Measurements from ENCODE around the gene CYP26B1. TPM values are rescaled to one million over a fixed set of nuclear protein-coding genes. Genes with fewer than 3 reads are reported as not detected.

Gene CYP26B1
- total RNA-seq, 1 donor from 2014 or later: 1.1 TPM

DNA sequence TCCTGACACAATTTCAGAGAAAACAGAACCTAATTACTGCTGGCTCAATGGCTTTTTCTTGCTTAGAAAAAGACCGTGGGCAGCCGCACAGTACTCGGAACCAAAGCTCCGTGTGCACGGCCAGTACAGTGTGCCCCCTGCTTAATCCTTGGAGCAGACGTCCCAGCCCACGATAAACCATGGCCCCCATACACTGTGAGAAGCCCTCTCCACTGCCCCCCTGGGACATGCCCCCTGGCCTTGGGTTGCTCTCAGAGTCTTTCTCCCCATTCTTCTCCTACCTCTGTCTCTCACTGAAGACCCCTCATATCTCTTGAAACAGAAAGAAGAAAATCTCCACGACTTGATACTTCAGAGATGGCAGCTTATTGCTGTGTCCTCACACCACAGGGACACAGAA, 44.0 kb downstream of the CYP26B1 start:
- DNase-seq (ENCODE audit: low read depth): no peak
- H3K36me3 ChIP-seq (ENCODE audit: control insufficient read depth, insufficient read depth, low read length): no peaks in the 10 kb centered on the region
- no peak overlapping the region for H3K4me3 ChIP-seq (ENCODE audit: low read depth, low read length)
- no peaks in the 10 kb centered on the region for H3K27me3 ChIP-seq (ENCODE audit: control insufficient read depth, insufficient read depth, low read length)
- TF ChIP-seq, protein P1, sequence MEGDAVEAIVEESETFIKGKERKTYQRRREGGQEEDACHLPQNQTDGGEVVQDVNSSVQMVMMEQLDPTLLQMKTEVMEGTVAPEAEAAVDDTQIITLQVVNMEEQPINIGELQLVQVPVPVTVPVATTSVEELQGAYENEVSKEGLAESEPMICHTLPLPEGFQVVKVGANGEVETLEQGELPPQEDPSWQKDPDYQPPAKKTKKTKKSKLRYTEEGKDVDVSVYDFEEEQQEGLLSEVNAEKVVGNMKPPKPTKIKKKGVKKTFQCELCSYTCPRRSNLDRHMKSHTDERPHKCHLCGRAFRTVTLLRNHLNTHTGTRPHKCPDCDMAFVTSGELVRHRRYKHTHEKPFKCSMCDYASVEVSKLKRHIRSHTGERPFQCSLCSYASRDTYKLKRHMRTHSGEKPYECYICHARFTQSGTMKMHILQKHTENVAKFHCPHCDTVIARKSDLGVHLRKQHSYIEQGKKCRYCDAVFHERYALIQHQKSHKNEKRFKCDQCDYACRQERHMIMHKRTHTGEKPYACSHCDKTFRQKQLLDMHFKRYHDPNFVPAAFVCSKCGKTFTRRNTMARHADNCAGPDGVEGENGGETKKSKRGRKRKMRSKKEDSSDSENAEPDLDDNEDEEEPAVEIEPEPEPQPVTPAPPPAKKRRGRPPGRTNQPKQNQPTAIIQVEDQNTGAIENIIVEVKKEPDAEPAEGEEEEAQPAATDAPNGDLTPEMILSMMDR (IDR thresholded peaks at IDR 0.05; ENCODE audit: insufficient read depth, low read length, poor library complexity, severe bottlenecking): no peak

DNA sequence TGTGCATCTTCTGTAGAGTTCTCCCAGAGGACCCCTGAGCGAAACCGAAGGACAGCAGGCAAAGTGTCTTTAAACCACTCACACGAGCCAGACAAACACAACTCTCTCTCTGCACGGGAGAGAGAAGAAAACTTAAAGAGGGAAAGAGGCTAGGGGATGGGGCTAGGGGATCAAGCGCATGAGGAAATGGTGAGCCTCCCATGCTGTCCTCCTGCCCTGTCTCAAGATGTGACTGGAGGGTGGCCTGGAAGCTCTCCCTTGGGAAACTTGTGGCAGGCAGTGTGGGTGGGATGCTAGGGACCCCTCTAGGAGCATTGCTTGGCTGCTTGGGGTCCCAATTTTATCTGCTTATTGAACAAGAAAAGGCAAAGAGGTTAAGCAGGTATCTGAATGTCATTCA, 44.5 kb downstream of the CYP26B1 start:
- DNase-seq (ENCODE audit: low read depth): no peak
- Histone ChIP-seq H3K36me3 (ENCODE audit: control insufficient read depth, insufficient read depth, low read length) (no peaks in the 10 kb centered on the region), H3K4me3 (ENCODE audit: low read depth, low read length) (no peak overlapping the region), H3K27me3 (ENCODE audit: control insufficient read depth, insufficient read depth, low read length) (no peaks in the 10 kb centered on the region)
- TF ChIP-seq, protein P1 (IDR thresholded peaks at IDR 0.05; ENCODE audit: insufficient read depth, low read length, poor library complexity, severe bottlenecking): no peak

DNA sequence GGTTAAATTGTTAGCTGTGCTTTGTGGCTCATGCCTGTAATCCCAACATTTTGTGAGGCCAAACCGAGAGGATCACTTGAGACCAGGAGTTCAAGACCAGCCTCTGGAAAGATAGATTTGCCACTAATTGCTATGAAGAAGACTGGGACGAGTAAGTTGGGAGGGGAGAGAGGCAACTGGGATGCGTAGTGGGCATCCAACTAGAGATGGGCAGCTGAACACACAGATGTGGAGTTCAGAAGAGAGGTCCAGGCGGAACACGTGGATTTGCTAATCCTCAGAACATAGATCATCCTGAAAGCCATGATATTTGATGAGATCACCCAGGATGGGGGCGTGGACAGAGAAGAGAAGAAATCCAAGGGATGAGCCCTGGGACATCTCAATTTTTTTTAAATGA, 48.7 kb downstream of the CYP26B1 start:
- H3K4me3 ChIP-seq (ENCODE audit: low read depth, low read length): no peak overlapping the region

DNA sequence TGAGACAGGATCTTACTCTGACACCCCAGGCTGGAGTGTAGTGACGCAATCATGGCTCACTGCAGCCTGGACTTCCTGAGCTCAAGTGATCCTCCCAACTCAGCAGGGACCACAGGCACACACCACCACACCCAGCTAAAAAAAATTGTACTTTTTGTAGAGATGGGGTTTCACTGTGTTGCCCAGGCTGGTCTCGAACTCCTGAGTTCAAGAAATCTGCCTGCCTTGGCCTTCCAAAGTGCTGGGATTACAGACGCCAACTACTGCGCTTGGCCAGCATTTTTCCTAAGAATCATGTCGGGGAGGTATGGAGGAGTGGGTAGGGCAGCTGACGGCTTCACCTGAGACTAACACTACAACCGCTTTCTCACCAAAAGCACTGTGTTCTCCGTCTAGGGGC, 50.4 kb downstream of the CYP26B1 start:
- TF ChIP-seq, protein P1 (IDR thresholded peaks at IDR 0.05; ENCODE audit: insufficient read depth, low read length, poor library complexity, severe bottlenecking): no peak
- DNase-seq (ENCODE audit: low read depth): no peak
- no peak overlapping the region for H3K4me3 ChIP-seq (ENCODE audit: low read depth, low read length)

More for the DNA sequence above, 48.7 kb downstream of the CYP26B1 start:
- Histone ChIP-seq H3K36me3 (ENCODE audit: control insufficient read depth, insufficient read depth, low read length) (no peaks in the 10 kb centered on the region), H3K27me3 (ENCODE audit: control insufficient read depth, insufficient read depth, low read length) (no peaks in the 10 kb centered on the region)
- DNase-seq (ENCODE audit: low read depth): no peak
- TF ChIP-seq, protein P1 (IDR thresholded peaks at IDR 0.05; ENCODE audit: insufficient read depth, low read length, poor library complexity, severe bottlenecking): no peak

DNA sequence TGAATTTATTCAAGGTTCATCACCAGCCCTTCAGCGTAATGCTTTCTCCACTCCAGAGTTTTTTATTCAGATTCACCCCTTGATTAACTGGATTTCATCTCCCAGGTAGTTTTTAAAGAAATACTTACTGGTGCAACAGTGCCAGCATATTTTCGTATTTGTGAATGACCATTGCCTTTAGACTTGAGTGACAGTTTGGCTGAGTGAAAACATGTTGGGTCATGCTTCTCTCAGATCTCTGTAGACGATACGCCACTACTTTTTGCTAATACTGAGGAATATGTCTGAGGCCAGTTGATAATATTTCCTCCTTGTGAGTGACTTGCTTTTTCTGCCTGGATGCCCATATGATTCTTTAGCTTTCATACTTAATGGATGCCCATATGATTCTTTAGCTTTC, 51.5 kb downstream of the CYP26B1 start:
- no peak overlapping the region for H3K4me3 ChIP-seq (ENCODE audit: low read depth, low read length)
- no peaks in the 10 kb centered on the region for H3K27me3 ChIP-seq (ENCODE audit: control insufficient read depth, insufficient read depth, low read length)
- TF ChIP-seq, protein P1 (IDR thresholded peaks at IDR 0.05; ENCODE audit: insufficient read depth, low read length, poor library complexity, severe bottlenecking): no peak
- no peaks in the 10 kb centered on the region for H3K36me3 ChIP-seq (ENCODE audit: control insufficient read depth, insufficient read depth, low read length)
- DNase-seq (ENCODE audit: low read depth): no peak

More for the DNA sequence above, 50.4 kb downstream of the CYP26B1 start:
- H3K36me3 ChIP-seq (ENCODE audit: control insufficient read depth, insufficient read depth, low read length): no peaks in the 10 kb centered on the region
- no peaks in the 10 kb centered on the region for H3K27me3 ChIP-seq (ENCODE audit: control insufficient read depth, insufficient read depth, low read length)

DNA sequence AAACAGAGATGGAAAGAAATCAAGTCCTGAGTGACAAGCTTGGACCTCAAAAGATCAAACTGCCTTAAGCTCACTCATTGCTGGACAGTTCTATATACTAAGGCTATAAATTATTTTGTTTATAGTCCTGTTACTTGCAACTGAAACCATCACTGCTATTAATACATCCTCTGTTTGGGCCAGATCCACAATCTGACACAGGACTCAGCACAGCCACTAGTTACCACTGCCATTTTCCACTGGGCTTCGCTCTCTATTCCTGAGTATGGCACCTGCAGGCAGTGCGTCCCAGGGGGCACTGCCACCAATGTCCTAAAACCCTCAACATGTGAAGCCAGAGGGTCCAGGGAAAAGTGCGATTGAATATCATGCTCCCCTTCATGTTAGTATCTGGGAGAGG, 52.3 kb downstream of the CYP26B1 start:
- DNase-seq (ENCODE audit: low read depth): no peak
- TF ChIP-seq, protein P1 (IDR thresholded peaks at IDR 0.05; ENCODE audit: insufficient read depth, low read length, poor library complexity, severe bottlenecking): no peak
- no peaks in the 10 kb centered on the region for H3K36me3 ChIP-seq (ENCODE audit: control insufficient read depth, insufficient read depth, low read length)

More for the DNA sequence above, 52.3 kb downstream of the CYP26B1 start:
- Histone ChIP-seq H3K27me3 (ENCODE audit: control insufficient read depth, insufficient read depth, low read length) (no peaks in the 10 kb centered on the region), H3K4me3 (ENCODE audit: low read depth, low read length) (no peak overlapping the region)

All from kidney epithelial cell (primary cell).